HEK293 (cell line): ENCODE measurements around the gene MARCKSL1.

ENCODE experiments used
- ATF2 ChIP-seq: fragments of 450-650 bp; formaldehyde crosslinking; IDR thresholded peaks from 2 replicates; pipeline ENCODE4 v1.5.1; 2016; ENCODE audit warnings: missing biosample characterization, missing genetic modification characterization, low read depth
- CTCF ChIP-seq: fragments of 450-650 bp; formaldehyde crosslinking; IDR thresholded peaks from 2 replicates; pipeline ENCODE4 v1.5.1; 2016; ENCODE audit warnings: missing biosample characterization, missing genetic modification characterization
- KLF10 ChIP-seq: fragments of 450-650 bp; IDR thresholded peaks from 2 replicates; pipeline ENCODE4 v1.5.1; 2018; ENCODE audit warnings: missing biosample characterization, mild to moderate bottlenecking, missing genetic modification characterization
- REST ChIP-seq: fragments of 450-650 bp; formaldehyde crosslinking; IDR thresholded peaks from 2 replicates; pipeline ENCODE4 v1.5.1; 2016; ENCODE audit warnings: missing biosample characterization, missing genetic modification characterization
- YY1 ChIP-seq: fragments of 450-650 bp; formaldehyde crosslinking; IDR thresholded peaks from 2 replicates; pipeline ENCODE4 v1.5.1; 2018; ENCODE audit warnings: missing biosample characterization, missing genetic modification characterization
- ZBTB17 ChIP-seq: fragments of 450-650 bp; formaldehyde crosslinking; IDR thresholded peaks from 2 replicates; pipeline ENCODE4 v1.5.1; 2016; ENCODE audit warnings: missing biosample characterization, missing genetic modification characterization
- ZNF121 ChIP-seq: fragments of 450-650 bp; formaldehyde crosslinking; IDR thresholded peaks from 2 replicates; pipeline ENCODE4 v1.5.1; 2016; ENCODE audit warnings: missing biosample characterization, missing genetic modification characterization
- ZNF23 ChIP-seq: fragments of 450-650 bp; formaldehyde crosslinking; IDR thresholded peaks from 2 replicates; pipeline ENCODE4 v1.5.1; 2016; ENCODE audit warnings: missing biosample characterization, missing genetic modification characterization, borderline replicate concordance
- ZNF510 ChIP-seq: fragments of 450-650 bp; formaldehyde crosslinking; IDR thresholded peaks from 2 replicates; pipeline ENCODE4 v1.5.1; 2018; ENCODE audit warnings: mild to moderate bottlenecking, missing genetic modification characterization, missing biosample characterization; ENCODE audit not compliant: insufficient replicate concordance
- ZNF558 ChIP-seq: fragments of 450-650 bp; formaldehyde crosslinking; IDR thresholded peaks from 2 replicates; pipeline ENCODE4 v1.5.1; 2016; ENCODE audit warnings: missing biosample characterization, missing genetic modification characterization
- ZNF660 ChIP-seq: fragments of 450-650 bp; IDR thresholded peaks from 2 replicates; pipeline ENCODE4 v1.5.1; 2018; ENCODE audit warnings: missing biosample characterization, mild to moderate bottlenecking, missing genetic modification characterization
- ZNF670 ChIP-seq: fragments of 450-650 bp; formaldehyde crosslinking; IDR thresholded peaks from 2 replicates; pipeline ENCODE4 v1.5.1; 2016; ENCODE audit warnings: missing biosample characterization, missing genetic modification characterization, low read depth
- ZNF830 ChIP-seq: fragments of 450-650 bp; IDR thresholded peaks from 2 replicates; pipeline ENCODE4 v1.5.0; 2018; ENCODE audit warnings: missing biosample characterization, missing genetic modification characterization, low read depth, mild to moderate bottlenecking, moderate library complexity

- TF ChIP-seq ZNF830 (tag by site-specific recombination) (no peak), YY1 (no peak), CTCF (tag by site-specific recombination) (no peak), ZNF510 (tag by site-specific recombination) (no peak), ZNF121 (tag by site-specific recombination) (no peak), ZNF670 (no peak), ZNF23 (tag by site-specific recombination) (no peak), KLF10 (no peak), ZBTB17 (tag by site-specific recombination) (no peak), ZNF660 (tag by site-specific recombination) (no peak), ATF2 (tag by site-specific recombination) (no peak), ZNF558 (no peak), REST (tag by site-specific recombination) (no peak)
Measured at GRCh38 chr1:32285658-32286057, 50.4 kb downstream of the MARCKSL1 start.
